Measurements from ENCODE around the gene SLC25A2. TPM values are rescaled to one million over a fixed set of nuclear protein-coding genes. Genes with fewer than 3 reads are reported as not detected.
"Not testable (repeated sequence)": the region's sequence is repeated elsewhere in the genome, so short reads cannot be mapped to it uniquely, and the experiment has no call there.

The SLC25A2 gene
- total RNA-seq, 4 donors from 2014 or later, result 1.2 to 3.1 TPM; not detected in 2

DNA sequence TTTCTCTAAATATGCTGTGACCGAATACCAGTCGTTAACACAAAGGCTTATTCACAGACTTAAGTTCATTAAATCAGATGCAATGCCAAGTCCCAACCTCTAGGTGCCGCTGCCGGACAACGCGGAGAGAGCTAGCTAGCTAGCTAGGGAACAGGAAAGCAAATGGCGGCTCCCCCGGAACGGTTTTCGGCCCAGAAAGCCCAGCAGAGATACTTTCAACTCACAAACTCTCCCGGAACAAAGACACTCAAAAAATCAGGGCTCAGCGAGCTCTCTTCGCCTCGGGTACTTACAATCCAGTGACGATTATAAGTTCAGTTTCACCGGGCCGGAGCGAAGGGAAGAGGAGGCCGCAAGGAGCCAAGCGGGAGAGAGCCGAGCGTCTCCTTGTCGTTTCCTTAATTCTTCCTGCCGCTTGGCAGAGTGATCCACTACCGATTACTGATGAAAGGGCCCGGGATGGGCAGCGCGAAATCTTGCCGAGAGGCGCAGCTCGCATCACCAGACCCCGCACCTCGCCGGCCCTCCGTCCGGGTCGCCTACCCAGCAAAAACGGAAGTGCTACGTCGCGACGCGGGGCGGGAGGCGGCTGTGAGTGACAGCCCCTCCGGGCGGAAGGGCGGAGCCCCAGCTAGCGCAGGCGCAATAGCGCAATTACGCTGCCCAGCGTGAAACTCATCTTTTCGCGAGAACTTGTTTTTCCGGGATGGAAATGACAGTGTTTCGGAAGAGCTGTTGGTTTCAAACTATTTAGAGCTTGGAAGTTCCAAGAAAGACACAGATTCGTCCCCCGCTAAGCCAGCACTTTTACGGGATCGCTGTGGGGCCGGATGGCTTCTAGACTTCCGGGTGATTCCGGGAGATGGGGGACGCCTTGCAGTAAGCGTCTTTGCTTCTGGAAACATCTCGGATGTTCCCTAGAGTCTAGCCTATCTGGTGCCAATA is 16.6 kb upstream of the SLC25A2 start, which contains the start of gene TAF7:
Gene TAF7, minus strand, starts transcription at position 560 of the 945 bp plus-strand sequence. CDS start 740 bp downstream, outside the sequence.
- Histone ChIP-seq H3K4me3 (peak within 1 kb of the TSS; percentile 60 to 66), H3K27ac (peak within 1 kb of the TSS; percentile 76 to 98 (median 93)), H3K9me3 (peaks cover 2 to 56% (median 10%) of the 10 kb centered on the region in 3 donors), H3K36me3 (peaks cover 0 to 45% of the 10 kb centered on the region in 2 donors), H3K27me3 (no peaks in the 10 kb centered on the region), H3K4me1 (peaks cover 0 to 12% (median 0%) of the 10 kb centered on the region in 3 donors)
- ATAC-seq, result peak; percentile 99
- TF ChIP-seq EP300 (IDR thresholded peaks at IDR 0.05), result no peak
- TF ChIP-seq, protein P1, sequence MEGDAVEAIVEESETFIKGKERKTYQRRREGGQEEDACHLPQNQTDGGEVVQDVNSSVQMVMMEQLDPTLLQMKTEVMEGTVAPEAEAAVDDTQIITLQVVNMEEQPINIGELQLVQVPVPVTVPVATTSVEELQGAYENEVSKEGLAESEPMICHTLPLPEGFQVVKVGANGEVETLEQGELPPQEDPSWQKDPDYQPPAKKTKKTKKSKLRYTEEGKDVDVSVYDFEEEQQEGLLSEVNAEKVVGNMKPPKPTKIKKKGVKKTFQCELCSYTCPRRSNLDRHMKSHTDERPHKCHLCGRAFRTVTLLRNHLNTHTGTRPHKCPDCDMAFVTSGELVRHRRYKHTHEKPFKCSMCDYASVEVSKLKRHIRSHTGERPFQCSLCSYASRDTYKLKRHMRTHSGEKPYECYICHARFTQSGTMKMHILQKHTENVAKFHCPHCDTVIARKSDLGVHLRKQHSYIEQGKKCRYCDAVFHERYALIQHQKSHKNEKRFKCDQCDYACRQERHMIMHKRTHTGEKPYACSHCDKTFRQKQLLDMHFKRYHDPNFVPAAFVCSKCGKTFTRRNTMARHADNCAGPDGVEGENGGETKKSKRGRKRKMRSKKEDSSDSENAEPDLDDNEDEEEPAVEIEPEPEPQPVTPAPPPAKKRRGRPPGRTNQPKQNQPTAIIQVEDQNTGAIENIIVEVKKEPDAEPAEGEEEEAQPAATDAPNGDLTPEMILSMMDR (IDR thresholded peaks at IDR 0.05), result peak; percentile 45 to 82 (median 62)
- peak; percentile 94 for TF ChIP-seq POLR2AphosphoS5 (IDR thresholded peaks at IDR 0.05)
- TF ChIP-seq POLR2A (IDR thresholded peaks at IDR 0.05), result peak; percentile 81 to 89
- WGBS, 2 donors (ENCODE audit: low coverage in 1 of 2), result 2 to 5% methylated on average over 11 to 23 of the region's 67 CpGs

DNA sequence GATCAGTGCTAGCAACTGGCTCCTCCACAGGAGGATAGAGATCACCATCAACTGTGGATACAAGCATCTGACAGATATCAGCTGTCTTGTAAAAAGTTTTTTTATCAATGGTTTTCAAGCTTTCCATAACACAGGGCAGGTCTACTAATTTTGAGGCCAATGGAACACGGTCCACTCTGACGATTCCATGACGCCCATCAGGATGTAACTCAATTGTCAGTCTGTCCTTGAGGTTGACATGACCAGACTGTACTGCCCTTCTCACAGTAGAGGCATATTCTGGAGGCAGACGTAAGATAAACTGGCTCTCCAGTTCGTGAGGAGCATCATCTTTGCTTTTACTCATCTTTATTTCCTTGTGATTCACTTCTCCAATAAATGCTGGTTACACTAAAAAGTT is 15.8 kb upstream of the SLC25A2 start:
- peaks cover 2 to 64% (median 10%) of the 10 kb centered on the region in 3 donors for H3K9me3 ChIP-seq

GRCh38 chr5:141319202-141319601 is 15.4 kb upstream of the SLC25A2 start:
- H3K4me3 ChIP-seq, result no peak overlapping the region
- H3K27me3 ChIP-seq, result no peaks in the 10 kb centered on the region
- no peak for ATAC-seq
- WGBS, 2 donors (ENCODE audit: low coverage in 1 of 2), result 100% methylated on average over 1 to 6 of the region's 6 CpGs
- H3K27ac ChIP-seq, result no peak overlapping the region
- peaks cover 0 to 53% of the 10 kb centered on the region in 2 donors for H3K36me3 ChIP-seq
- peaks cover 0 to 12% (median 0%) of the 10 kb centered on the region in 3 donors for H3K4me1 ChIP-seq
- peaks cover 2 to 69% (median 10%) of the 10 kb centered on the region in 3 donors for H3K9me3 ChIP-seq
- TF ChIP-seq, protein P1 (IDR thresholded peaks at IDR 0.05), result no peak
- no peak for TF ChIP-seq POLR2AphosphoS5 (IDR thresholded peaks at IDR 0.05)
- no peak for TF ChIP-seq POLR2A (IDR thresholded peaks at IDR 0.05)
- TF ChIP-seq EP300 (IDR thresholded peaks at IDR 0.05), result no peak

More for the DNA sequence above, 15.8 kb upstream of the SLC25A2 start:
- Histone ChIP-seq H3K27ac (peak overlapping the region in 2 of 4 donors; percentile 90 to 96), H3K4me3 (peak overlapping the region; percentile 60 to 66), H3K36me3 (peaks cover 0 to 49% of the 10 kb centered on the region in 2 donors), H3K27me3 (no peaks in the 10 kb centered on the region), H3K4me1 (peaks cover 0 to 12% (median 0%) of the 10 kb centered on the region in 3 donors)
- no peak for ATAC-seq
- 64 to 72% methylated on average over 3 to 5 of the region's 5 CpGs for WGBS, 2 donors (ENCODE audit: low coverage in 1 of 2)
- TF ChIP-seq EP300 (IDR thresholded peaks at IDR 0.05) (no peak), POLR2AphosphoS5 (IDR thresholded peaks at IDR 0.05) (no peak), POLR2A (IDR thresholded peaks at IDR 0.05) (no peak)
- TF ChIP-seq, protein P1 (IDR thresholded peaks at IDR 0.05), result no peak

DNA sequence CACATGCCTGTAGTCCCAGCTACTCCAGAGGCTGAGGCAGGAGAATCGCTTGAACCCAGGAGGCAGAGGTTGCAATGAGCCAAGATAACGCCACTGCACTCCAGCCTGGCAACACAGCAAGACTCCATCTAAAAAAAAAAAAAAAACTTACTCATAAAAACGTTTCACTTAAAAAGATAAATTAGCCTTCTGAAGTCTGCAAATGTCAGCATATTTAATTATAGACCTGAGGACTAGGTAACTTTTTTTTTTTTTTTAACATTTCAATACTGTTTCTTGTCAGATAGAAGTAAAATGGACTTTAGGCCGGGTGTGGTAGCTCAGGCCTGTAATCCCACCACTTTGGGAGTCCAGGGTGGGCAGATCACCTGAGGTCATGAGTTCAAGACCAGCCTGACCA is 13.1 kb upstream of the SLC25A2 start:
- H3K4me3 ChIP-seq, H3K27ac ChIP-seq, ATAC-seq, H3K27me3 ChIP-seq: not testable (repeated sequence)
- peaks cover 0 to 75% of the 10 kb centered on the region in 2 donors for H3K36me3 ChIP-seq
- peaks cover 2 to 92% (median 10%) of the 10 kb centered on the region in 3 donors for H3K9me3 ChIP-seq
- H3K4me1 ChIP-seq, result peaks cover 0 to 12% (median 0%) of the 10 kb centered on the region in 3 donors
- 77 to 90% methylated on average over 2 to 4 of the region's 4 CpGs for WGBS, 2 donors (ENCODE audit: low coverage in 1 of 2)

DNA sequence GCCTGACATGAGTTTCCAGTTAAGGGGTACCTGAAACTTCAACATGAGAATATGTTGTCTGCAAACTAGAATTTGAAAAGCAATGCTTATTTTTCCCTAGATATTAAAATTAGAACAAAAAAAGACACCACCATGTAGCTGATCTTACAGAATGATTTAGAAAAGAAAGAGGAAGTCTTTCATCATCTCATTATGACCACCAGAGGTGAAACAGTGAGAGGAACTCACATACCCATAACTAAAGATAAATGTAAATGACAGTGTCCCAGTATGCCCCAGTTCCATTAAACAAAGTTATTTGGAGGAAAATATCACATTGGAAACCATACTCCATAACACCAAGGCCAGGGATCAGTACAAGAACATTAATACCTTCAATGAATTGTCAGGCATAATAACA is 9.9 kb upstream of the SLC25A2 start:
- H3K27me3 ChIP-seq, result no peaks in the 10 kb centered on the region
- no peak overlapping the region for H3K4me3 ChIP-seq
- no peaks in the 10 kb centered on the region for H3K4me1 ChIP-seq
- H3K9me3 ChIP-seq, result peaks cover 0 to 100% (median 4%) of the 10 kb centered on the region in 3 donors
- no peak for ATAC-seq
- H3K27ac ChIP-seq, result no peak overlapping the region
- TF ChIP-seq POLR2AphosphoS5 (IDR thresholded peaks at IDR 0.05) (no peak), EP300 (IDR thresholded peaks at IDR 0.05) (no peak), POLR2A (IDR thresholded peaks at IDR 0.05) (no peak)
- TF ChIP-seq, protein P1 (IDR thresholded peaks at IDR 0.05), result no peak
- peaks cover 0 to 67% of the 10 kb centered on the region in 2 donors for H3K36me3 ChIP-seq
